HEK293 (cell line): ENCODE data around the gene SUCO.

ENCODE experiments used
- CTCF ChIA-PET: fragments of 350-600 bp; formaldehyde crosslinking; extraction: SDS; loops from one replicate; lab custom pipeline; 2021; ENCODE audit warnings: antibody characterized with exemption; lab: Yijun Ruan, JAX
- POLR2A ChIA-PET: fragments of 300-600 bp; formaldehyde crosslinking; extraction: SDS; loops from one replicate; lab custom pipeline; 2020; ENCODE audit warnings: antibody characterized with exemption, inconsistent platforms; lab: Yijun Ruan, JAX
- H3K27ac ChIP-seq: fragments of 200-500 bp; sonication (Bioruptor generic); 2 replicates; pipeline ENCODE4 v1.5.1; 2014; ENCODE audit warnings: low read depth, low read length, control low read depth, inconsistent platforms; ENCODE audit errors: extremely low read depth
- H3K36me3 ChIP-seq, 2 experiments: fragments of 200-500 bp in 1 of 2; sonication (Bioruptor generic) in 1 of 2; 1 replicate in 1 of 2; 2 replicates in 1 of 2; pipeline ENCODE4 v1.5.1; 2014 to 2017; ENCODE audit warnings: inconsistent platforms in 2 of 2, low read length in 2 of 2; ENCODE audit not compliant: control insufficient read depth in 2 of 2, insufficient read depth in 1 of 2
- H3K4me1 ChIP-seq: fragments of 200-500 bp; sonication (Bioruptor generic); 2 replicates; pipeline ENCODE4 v1.5.1; 2014; ENCODE audit warnings: mild to moderate bottlenecking, low read length, inconsistent platforms; ENCODE audit not compliant: control insufficient read depth, insufficient read depth
- H3K4me3 ChIP-seq: 2 replicates; pipeline ENCODE4 v1.5.1; 2011; ENCODE audit warnings: low read depth, mild to moderate bottlenecking, control low read depth, low read length, moderate library complexity
- H3K9me3 ChIP-seq: fragments of 200-500 bp; sonication (Bioruptor generic); 2 replicates; pipeline ENCODE4 v1.5.1; 2014; ENCODE audit warnings: low read depth, low read length, inconsistent platforms; ENCODE audit not compliant: control insufficient read depth, insufficient read depth
- GFI1B ChIP-seq: fragments of 450-650 bp; formaldehyde crosslinking; IDR thresholded peaks from 2 replicates; pipeline ENCODE4 v1.5.1; 2016; ENCODE audit warnings: missing biosample characterization, missing genetic modification characterization
- KLF16 ChIP-seq: fragments of 450-650 bp; formaldehyde crosslinking; IDR thresholded peaks from 2 replicates; pipeline ENCODE4 v1.5.1; 2017; ENCODE audit warnings: missing biosample characterization, missing genetic modification characterization
- KLF7 ChIP-seq: fragments of 450-650 bp; formaldehyde crosslinking; IDR thresholded peaks from 2 replicates; pipeline ENCODE4 v1.5.1; 2016; ENCODE audit warnings: missing biosample characterization, missing genetic modification characterization, borderline replicate concordance
- KLF9 ChIP-seq: fragments of 450-650 bp; formaldehyde crosslinking; IDR thresholded peaks from 2 replicates; pipeline ENCODE4 v1.5.1; 2016; ENCODE audit warnings: missing biosample characterization, missing genetic modification characterization, low read depth
- MEIS1 ChIP-seq: sonication (generic); formaldehyde crosslinking; IDR thresholded peaks from 2 replicates; pipeline ENCODE4 v1.8.1; 2022; ENCODE audit warnings: missing genetic modification reagents, mild to moderate bottlenecking, borderline replicate concordance
- MYNN ChIP-seq: fragments of 450-650 bp; formaldehyde crosslinking; IDR thresholded peaks from 2 replicates; pipeline ENCODE4 v1.5.1; 2016; ENCODE audit warnings: missing biosample characterization, missing genetic modification characterization, borderline replicate concordance
- OSR2 ChIP-seq: fragments of 450-650 bp; formaldehyde crosslinking; IDR thresholded peaks from 2 replicates; pipeline ENCODE4 v1.5.1; 2016; ENCODE audit warnings: missing biosample characterization, missing genetic modification characterization
- PATZ1 ChIP-seq: fragments of 450-650 bp; formaldehyde crosslinking; IDR thresholded peaks from 2 replicates; pipeline ENCODE4 v1.5.1; 2016; ENCODE audit warnings: missing biosample characterization, missing genetic modification characterization
- WT1 ChIP-seq: fragments of 450-650 bp; formaldehyde crosslinking; IDR thresholded peaks from 2 replicates; pipeline ENCODE4 v1.5.1; 2016; ENCODE audit warnings: missing biosample characterization, missing genetic modification characterization
- ZBTB1 ChIP-seq: fragments of 450-650 bp; formaldehyde crosslinking; IDR thresholded peaks from 2 replicates; pipeline ENCODE4 v1.5.1; 2016; ENCODE audit warnings: missing biosample characterization, missing genetic modification characterization
- ZBTB20 ChIP-seq: fragments of 450-650 bp; formaldehyde crosslinking; IDR thresholded peaks from 2 replicates; pipeline ENCODE4 v1.5.1; 2016; ENCODE audit warnings: missing biosample characterization, missing genetic modification characterization
- ZBTB21 ChIP-seq: fragments of 450-650 bp; formaldehyde crosslinking; IDR thresholded peaks from 2 replicates; pipeline ENCODE4 v1.5.1; 2017; ENCODE audit warnings: missing biosample characterization, missing genetic modification characterization
- ZBTB7A ChIP-seq: fragments of 450-650 bp; formaldehyde crosslinking; IDR thresholded peaks from 2 replicates; pipeline ENCODE4 v1.5.1; 2016; ENCODE audit warnings: low read depth, missing biosample characterization, missing genetic modification characterization
- ZFHX2 ChIP-seq: fragments of 450-650 bp; formaldehyde crosslinking; conservative IDR thresholded peaks from 2 replicates; pipeline ENCODE4 v1.5.1; 2016; ENCODE audit warnings: missing biosample characterization, missing genetic modification characterization
- ZIC2 ChIP-seq: fragments of 450-650 bp; formaldehyde crosslinking; IDR thresholded peaks from 2 replicates; pipeline ENCODE4 v1.5.1; 2016; ENCODE audit warnings: missing biosample characterization, missing genetic modification characterization
- ZNF16 ChIP-seq: fragments of 450-650 bp; formaldehyde crosslinking; IDR thresholded peaks from 2 replicates; pipeline ENCODE4 v1.5.1; 2016; ENCODE audit warnings: low read depth, missing biosample characterization, missing genetic modification characterization
- ZNF184 ChIP-seq: fragments of 450-650 bp; IDR thresholded peaks from 2 replicates; pipeline ENCODE4 v1.5.1; 2018; ENCODE audit warnings: missing biosample characterization, mild to moderate bottlenecking, missing genetic modification characterization
- ZNF248 ChIP-seq: fragments of 450-650 bp; formaldehyde crosslinking; IDR thresholded peaks from 2 replicates; pipeline ENCODE4 v1.5.1; 2017; ENCODE audit warnings: missing biosample characterization, missing genetic modification characterization
- ZNF292 ChIP-seq: fragments of 450-650 bp; formaldehyde crosslinking; IDR thresholded peaks from 2 replicates; pipeline ENCODE4 v1.5.1; 2016; ENCODE audit warnings: low read depth, missing biosample characterization, missing genetic modification characterization, borderline replicate concordance
- ZNF423 ChIP-seq: fragments of 450-650 bp; formaldehyde crosslinking; IDR thresholded peaks from 2 replicates; pipeline ENCODE4 v1.5.1; 2016; ENCODE audit warnings: missing biosample characterization, missing genetic modification characterization
- ZNF426 ChIP-seq: fragments of 450-650 bp; formaldehyde crosslinking; IDR thresholded peaks from 2 replicates; pipeline ENCODE4 v1.5.1; 2017; ENCODE audit warnings: missing biosample characterization, missing genetic modification characterization, mild to moderate bottlenecking, inconsistent platforms, moderate library complexity
- ZNF473 ChIP-seq: fragments of 450-650 bp; formaldehyde crosslinking; IDR thresholded peaks from 2 replicates; pipeline ENCODE4 v1.5.1; 2017; ENCODE audit warnings: missing biosample characterization, missing genetic modification characterization
- ZNF529 ChIP-seq: fragments of 450-650 bp; formaldehyde crosslinking; IDR thresholded peaks from 2 replicates; pipeline ENCODE4 v1.5.1; 2017; ENCODE audit warnings: missing genetic modification characterization, missing biosample characterization; ENCODE audit not compliant: insufficient replicate concordance
- ZNF548 ChIP-seq: fragments of 450-650 bp; formaldehyde crosslinking; IDR thresholded peaks from 2 replicates; pipeline ENCODE4 v1.5.1; 2016; ENCODE audit warnings: missing biosample characterization, missing genetic modification characterization
- ZNF560 ChIP-seq: fragments of 450-650 bp; formaldehyde crosslinking; IDR thresholded peaks from 2 replicates; pipeline ENCODE4 v1.5.1; 2017; ENCODE audit warnings: missing biosample characterization, missing genetic modification characterization, borderline replicate concordance
- ZNF571 ChIP-seq: fragments of 450-650 bp; formaldehyde crosslinking; IDR thresholded peaks from 2 replicates; pipeline ENCODE4 v1.5.0; 2017; ENCODE audit warnings: missing biosample characterization, missing genetic modification characterization
- ZNF639 ChIP-seq: fragments of 450-650 bp; formaldehyde crosslinking; IDR thresholded peaks from 2 replicates; pipeline ENCODE4 v1.5.1; 2016; ENCODE audit warnings: missing biosample characterization, missing genetic modification characterization
- ZXDB ChIP-seq: fragments of 450-650 bp; formaldehyde crosslinking; IDR thresholded peaks from 2 replicates; pipeline ENCODE4 v1.5.1; 2016; ENCODE audit warnings: missing biosample characterization, missing genetic modification characterization
- TF ChIP-seq, protein P1 (sequence below): fragments of 450-650 bp; formaldehyde crosslinking; IDR thresholded peaks from 2 replicates; pipeline ENCODE4 v1.5.1; 2016; ENCODE audit warnings: missing biosample characterization, missing genetic modification characterization
- TF ChIP-seq, protein P2 (sequence below): fragments of 450-650 bp; formaldehyde crosslinking; IDR thresholded peaks from 2 replicates; pipeline ENCODE4 v1.5.1; 2016; ENCODE audit warnings: missing biosample characterization, missing genetic modification characterization

Gene SUCO

GRCh38 chr1:172582889-172583288 is 49.9 kb downstream of the SUCO start:
- peaks cover 0 to 10% of the 10 kb centered on the region in 2 experiments; a peak in 2 of 3 replicates for H3K36me3 ChIP-seq
- H3K27ac ChIP-seq: no peak overlapping the region
- CTCF ChIA-PET: interaction anchor here (0.6 kb wide), 2 partner anchors 714 to 927 kb away, joined by 3 to 5 read pairs; no protein-coding TSS in a partner anchor
- H3K4me1 ChIP-seq: no peaks in the 10 kb centered on the region
- POLR2A ChIA-PET: no interaction called here
- no peak overlapping the region for H3K4me3 ChIP-seq
- H3K9me3 ChIP-seq: no peaks in the 10 kb centered on the region
- TF ChIP-seq, protein P1, sequence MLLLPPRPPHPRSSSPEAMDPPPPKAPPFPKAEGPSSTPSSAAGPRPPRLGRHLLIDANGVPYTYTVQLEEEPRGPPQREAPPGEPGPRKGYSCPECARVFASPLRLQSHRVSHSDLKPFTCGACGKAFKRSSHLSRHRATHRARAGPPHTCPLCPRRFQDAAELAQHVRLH (tag by site-specific recombination): no peak
- no peak for TF ChIP-seq ZIC2 (tag by site-specific recombination)
- TF ChIP-seq ZXDB (tag by site-specific recombination): no peak
- no peak for TF ChIP-seq ZBTB1
- no peak for TF ChIP-seq ZBTB21 (tag by site-specific recombination)
- TF ChIP-seq ZNF423 (tag by site-specific recombination): no peak
- no peak for TF ChIP-seq ZNF529
- TF ChIP-seq WT1 (tag by site-specific recombination): no peak
- TF ChIP-seq ZNF16 (tag by site-specific recombination): no peak
- TF ChIP-seq PATZ1 (tag by site-specific recombination): no peak
- TF ChIP-seq, all 188 proteins: peak for 0

GRCh38 chr1:172585348-172585747 is 52.4 kb downstream of the SUCO start:
- ChIA-PET CTCF (no interaction called here), POLR2A (no interaction called here)
- no peaks in the 10 kb centered on the region for H3K9me3 ChIP-seq
- H3K27ac ChIP-seq: no peak overlapping the region
- H3K4me1 ChIP-seq: no peaks in the 10 kb centered on the region
- no peak overlapping the region for H3K4me3 ChIP-seq
- H3K36me3 ChIP-seq: peaks cover 4 to 19% of the 10 kb centered on the region in 2 experiments; a peak in 2 of 3 replicates
- TF ChIP-seq ZNF473 (tag by site-specific recombination): no peak
- TF ChIP-seq ZNF571 (tag by site-specific recombination): no peak
- no peak for TF ChIP-seq ZBTB7A (tag by site-specific recombination)
- no peak for TF ChIP-seq ZNF560 (tag by site-specific recombination)

DNA sequence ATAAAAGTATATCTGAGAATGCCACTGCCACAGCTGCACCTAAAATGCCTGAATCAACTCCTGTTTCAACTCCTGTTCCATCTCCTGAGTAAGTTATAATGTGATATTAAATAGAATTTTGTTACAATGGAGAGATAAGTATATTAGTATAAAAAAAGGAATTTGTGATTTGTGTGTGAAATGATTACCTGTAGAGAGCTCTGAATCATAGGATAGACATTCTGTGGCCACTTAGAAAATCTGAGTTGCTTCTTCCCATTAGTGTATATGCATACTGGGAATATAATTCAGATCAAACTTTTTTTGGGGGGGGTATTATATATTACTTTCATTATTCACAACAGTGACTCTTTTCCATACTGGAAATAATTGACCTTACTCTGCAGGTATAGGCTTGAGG is 52.9 kb downstream of the SUCO start:
- no peak for TF ChIP-seq MYNN (tag by site-specific recombination)
- no peak for TF ChIP-seq ZNF639 (tag by site-specific recombination)
- TF ChIP-seq KLF9 (tag by site-specific recombination): no peak
- no peak for TF ChIP-seq MEIS1 (CRISPR knock-in tag)
- TF ChIP-seq OSR2 (tag by site-specific recombination): no peak
- TF ChIP-seq ZNF248 (tag by site-specific recombination): no peak
- no peak for TF ChIP-seq ZNF426
- no peak for TF ChIP-seq ZNF548 (tag by site-specific recombination)
- no peak for TF ChIP-seq ZBTB20
- TF ChIP-seq ZNF184 (tag by site-specific recombination): no peak
- TF ChIP-seq, protein P2, sequence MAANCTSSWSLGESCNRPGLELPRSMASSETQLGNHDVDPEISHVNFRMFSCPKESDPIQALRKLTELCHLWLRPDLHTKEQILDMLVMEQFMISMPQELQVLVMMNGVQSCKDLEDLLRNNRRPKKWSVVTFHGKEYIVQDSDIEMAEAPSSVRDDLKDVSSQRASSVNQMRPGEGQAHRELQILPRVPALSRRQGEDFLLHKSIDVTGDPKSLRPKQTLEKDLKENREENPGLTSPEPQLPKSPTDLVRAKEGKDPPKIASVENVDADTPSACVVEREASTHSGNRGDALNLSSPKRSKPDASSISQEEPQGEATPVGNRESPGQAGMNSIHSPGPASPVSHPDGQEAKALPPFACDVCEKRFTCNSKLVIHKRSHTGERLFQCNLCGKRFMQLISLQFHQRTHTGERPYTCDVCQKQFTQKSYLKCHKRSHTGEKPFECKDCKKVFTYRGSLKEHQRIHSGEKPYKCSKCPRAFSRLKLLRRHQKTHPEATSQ (tag by site-specific recombination): no peak
- no peak for TF ChIP-seq KLF16 (tag by site-specific recombination)
- no peak for TF ChIP-seq ZFHX2
- no peak for TF ChIP-seq GFI1B (tag by site-specific recombination)
- no peak for TF ChIP-seq ZNF292 (tag by site-specific recombination)
- no peak for TF ChIP-seq KLF7 (tag by site-specific recombination)
- TF ChIP-seq, all 188 proteins: peak for 0
- H3K27ac ChIP-seq: no peak overlapping the region
- H3K36me3 ChIP-seq: peaks cover 7 to 24% of the 10 kb centered on the region in 2 experiments; a peak in 2 of 3 replicates
- no peak overlapping the region for H3K4me3 ChIP-seq
- no peaks in the 10 kb centered on the region for H3K9me3 ChIP-seq
- ChIA-PET CTCF (interaction anchor here (0.8 kb wide), 1 partner anchor 28 kb away, joined by 3 read pairs; no protein-coding TSS in a partner anchor), POLR2A (no interaction called here)
- H3K4me1 ChIP-seq: no peaks in the 10 kb centered on the region
